H1 (cell line): ENCODE data around the gene WDR45B. TPM values are rescaled to one million over a fixed set of nuclear protein-coding genes. Genes with fewer than 3 reads are reported as not detected.

Source experiments
- BACH1 ChIP-seq: IDR thresholded peaks from 2 replicates; pipeline ENCODE4 v1.6.1; 2012; ENCODE audit warnings: low read length, improper control_type of control experiment
- CBX5 ChIP-seq: fragments of 300-800, 300-1000 bp; sonication (generic); IDR thresholded peaks from 2 replicates; pipeline ENCODE4 v1.7.1; 2016; ENCODE audit warnings: antibody characterized with exemption, low read length, low read depth
- CHD2 ChIP-seq: IDR thresholded peaks from 2 replicates; pipeline ENCODE4 v1.6.1; 2012; ENCODE audit warnings: low read length, improper control_type of control experiment
- CREB1 ChIP-seq: IDR thresholded peaks from 2 replicates; pipeline ENCODE4 v1.6.1; 2012; ENCODE audit warnings: inconsistent platforms
- EGR1 ChIP-seq: IDR thresholded peaks from 2 replicates; pipeline ENCODE4 v1.6.1; 2011; ENCODE audit warnings: low read depth, low read length, borderline replicate concordance
- FOSL1 ChIP-seq: IDR thresholded peaks from 2 replicates; pipeline ENCODE4 v1.6.1; 2011; ENCODE audit warnings: mild to moderate bottlenecking, low read depth, low read length, moderate library complexity; ENCODE audit not compliant: insufficient read depth
- GTF2F1 ChIP-seq: IDR thresholded peaks from 2 replicates; pipeline ENCODE4 v1.6.1; 2012; ENCODE audit warnings: low read depth, low read length, improper control_type of control experiment, borderline replicate concordance
- JUND ChIP-seq: IDR thresholded peaks from 2 replicates; pipeline ENCODE4 v1.6.1; 2011; ENCODE audit warnings: mild to moderate bottlenecking, improper control_type of control experiment, low read length
- POLR2AphosphoS5 ChIP-seq: IDR thresholded peaks from 2 replicates; pipeline ENCODE4 v1.6.1; 2011; ENCODE audit warnings: low read depth, low read length
- RXRA ChIP-seq: IDR thresholded peaks from 2 replicates; pipeline ENCODE4 v1.6.1; 2011; ENCODE audit warnings: low read depth, mild to moderate bottlenecking, low read length, moderate library complexity; ENCODE audit not compliant: insufficient read depth
- TEAD4 ChIP-seq: IDR thresholded peaks from 2 replicates; pipeline ENCODE4 v1.6.1; 2012; ENCODE audit warnings: low read depth, low read length, inconsistent platforms, mixed read lengths
- polyA plus RNA-seq, 7 experiments: library from polyadenylated mRNA; depleted of rRNA in 3 of 7; stranded (reverse) in 5 of 7; unstranded in 2 of 7; fragments of >200 nt in 5 of 7; fragments of 200-250 nt in 2 of 7; gene quantifications; 1 replicate in 5 of 7; 2 replicates in 1 of 7; 4 replicates in 1 of 7; pipeline versions ENCODE4 v1.2.1 to v1.2.3, GENCODE V29; 2011 to 2013; ENCODE audit warnings: missing spikeins in 2 of 7, mixed read lengths in 2 of 7
- total RNA-seq: library from RNA; stranded (reverse); fragmentation: NEBNext Ultra II Directional; extraction: Animal tissue kit (Norgen Biotek cat#: 25700); gene quantifications from 2 replicates; pipeline ENCODE4 v1.2.1, GENCODE V29; 2021
- TF ChIP-seq, protein P1 (sequence below): fragments of 300-600 bp; sonication (generic); IDR thresholded peaks from 2 replicates; pipeline ENCODE4 v1.7.1; 2012; ENCODE audit warnings: low read length, moderate library complexity, mild to moderate bottlenecking, inconsistent platforms; ENCODE audit not compliant: insufficient replicate concordance

WDR45B gene
- total and polyA plus RNA-seq, 2 of the 8 experiments (the other 6 are each of a cell fraction or from before 2014, with no cell fraction given): 82.0 to 100 TPM

DNA sequence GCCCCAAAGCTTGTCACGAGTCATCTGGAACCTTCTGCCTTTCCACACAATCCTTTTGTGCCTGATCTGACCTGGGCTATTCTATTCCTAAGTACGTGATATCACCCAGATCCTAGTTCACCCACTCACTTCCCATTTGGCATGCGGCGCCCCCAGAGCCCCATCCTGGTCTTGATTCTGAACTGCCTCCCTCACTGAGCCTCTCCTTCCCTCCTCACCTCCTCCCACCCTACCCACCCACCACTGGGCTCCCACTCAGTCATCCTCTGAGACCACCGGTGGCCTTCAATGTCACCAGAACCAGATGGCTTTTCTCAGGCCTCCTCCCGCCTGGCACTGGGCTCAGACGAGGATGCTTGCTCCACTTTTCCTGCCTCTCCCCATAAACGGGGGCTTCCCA lies 18.5 kb downstream of the WDR45B start (continued):
- TF ChIP-seq, protein P1, sequence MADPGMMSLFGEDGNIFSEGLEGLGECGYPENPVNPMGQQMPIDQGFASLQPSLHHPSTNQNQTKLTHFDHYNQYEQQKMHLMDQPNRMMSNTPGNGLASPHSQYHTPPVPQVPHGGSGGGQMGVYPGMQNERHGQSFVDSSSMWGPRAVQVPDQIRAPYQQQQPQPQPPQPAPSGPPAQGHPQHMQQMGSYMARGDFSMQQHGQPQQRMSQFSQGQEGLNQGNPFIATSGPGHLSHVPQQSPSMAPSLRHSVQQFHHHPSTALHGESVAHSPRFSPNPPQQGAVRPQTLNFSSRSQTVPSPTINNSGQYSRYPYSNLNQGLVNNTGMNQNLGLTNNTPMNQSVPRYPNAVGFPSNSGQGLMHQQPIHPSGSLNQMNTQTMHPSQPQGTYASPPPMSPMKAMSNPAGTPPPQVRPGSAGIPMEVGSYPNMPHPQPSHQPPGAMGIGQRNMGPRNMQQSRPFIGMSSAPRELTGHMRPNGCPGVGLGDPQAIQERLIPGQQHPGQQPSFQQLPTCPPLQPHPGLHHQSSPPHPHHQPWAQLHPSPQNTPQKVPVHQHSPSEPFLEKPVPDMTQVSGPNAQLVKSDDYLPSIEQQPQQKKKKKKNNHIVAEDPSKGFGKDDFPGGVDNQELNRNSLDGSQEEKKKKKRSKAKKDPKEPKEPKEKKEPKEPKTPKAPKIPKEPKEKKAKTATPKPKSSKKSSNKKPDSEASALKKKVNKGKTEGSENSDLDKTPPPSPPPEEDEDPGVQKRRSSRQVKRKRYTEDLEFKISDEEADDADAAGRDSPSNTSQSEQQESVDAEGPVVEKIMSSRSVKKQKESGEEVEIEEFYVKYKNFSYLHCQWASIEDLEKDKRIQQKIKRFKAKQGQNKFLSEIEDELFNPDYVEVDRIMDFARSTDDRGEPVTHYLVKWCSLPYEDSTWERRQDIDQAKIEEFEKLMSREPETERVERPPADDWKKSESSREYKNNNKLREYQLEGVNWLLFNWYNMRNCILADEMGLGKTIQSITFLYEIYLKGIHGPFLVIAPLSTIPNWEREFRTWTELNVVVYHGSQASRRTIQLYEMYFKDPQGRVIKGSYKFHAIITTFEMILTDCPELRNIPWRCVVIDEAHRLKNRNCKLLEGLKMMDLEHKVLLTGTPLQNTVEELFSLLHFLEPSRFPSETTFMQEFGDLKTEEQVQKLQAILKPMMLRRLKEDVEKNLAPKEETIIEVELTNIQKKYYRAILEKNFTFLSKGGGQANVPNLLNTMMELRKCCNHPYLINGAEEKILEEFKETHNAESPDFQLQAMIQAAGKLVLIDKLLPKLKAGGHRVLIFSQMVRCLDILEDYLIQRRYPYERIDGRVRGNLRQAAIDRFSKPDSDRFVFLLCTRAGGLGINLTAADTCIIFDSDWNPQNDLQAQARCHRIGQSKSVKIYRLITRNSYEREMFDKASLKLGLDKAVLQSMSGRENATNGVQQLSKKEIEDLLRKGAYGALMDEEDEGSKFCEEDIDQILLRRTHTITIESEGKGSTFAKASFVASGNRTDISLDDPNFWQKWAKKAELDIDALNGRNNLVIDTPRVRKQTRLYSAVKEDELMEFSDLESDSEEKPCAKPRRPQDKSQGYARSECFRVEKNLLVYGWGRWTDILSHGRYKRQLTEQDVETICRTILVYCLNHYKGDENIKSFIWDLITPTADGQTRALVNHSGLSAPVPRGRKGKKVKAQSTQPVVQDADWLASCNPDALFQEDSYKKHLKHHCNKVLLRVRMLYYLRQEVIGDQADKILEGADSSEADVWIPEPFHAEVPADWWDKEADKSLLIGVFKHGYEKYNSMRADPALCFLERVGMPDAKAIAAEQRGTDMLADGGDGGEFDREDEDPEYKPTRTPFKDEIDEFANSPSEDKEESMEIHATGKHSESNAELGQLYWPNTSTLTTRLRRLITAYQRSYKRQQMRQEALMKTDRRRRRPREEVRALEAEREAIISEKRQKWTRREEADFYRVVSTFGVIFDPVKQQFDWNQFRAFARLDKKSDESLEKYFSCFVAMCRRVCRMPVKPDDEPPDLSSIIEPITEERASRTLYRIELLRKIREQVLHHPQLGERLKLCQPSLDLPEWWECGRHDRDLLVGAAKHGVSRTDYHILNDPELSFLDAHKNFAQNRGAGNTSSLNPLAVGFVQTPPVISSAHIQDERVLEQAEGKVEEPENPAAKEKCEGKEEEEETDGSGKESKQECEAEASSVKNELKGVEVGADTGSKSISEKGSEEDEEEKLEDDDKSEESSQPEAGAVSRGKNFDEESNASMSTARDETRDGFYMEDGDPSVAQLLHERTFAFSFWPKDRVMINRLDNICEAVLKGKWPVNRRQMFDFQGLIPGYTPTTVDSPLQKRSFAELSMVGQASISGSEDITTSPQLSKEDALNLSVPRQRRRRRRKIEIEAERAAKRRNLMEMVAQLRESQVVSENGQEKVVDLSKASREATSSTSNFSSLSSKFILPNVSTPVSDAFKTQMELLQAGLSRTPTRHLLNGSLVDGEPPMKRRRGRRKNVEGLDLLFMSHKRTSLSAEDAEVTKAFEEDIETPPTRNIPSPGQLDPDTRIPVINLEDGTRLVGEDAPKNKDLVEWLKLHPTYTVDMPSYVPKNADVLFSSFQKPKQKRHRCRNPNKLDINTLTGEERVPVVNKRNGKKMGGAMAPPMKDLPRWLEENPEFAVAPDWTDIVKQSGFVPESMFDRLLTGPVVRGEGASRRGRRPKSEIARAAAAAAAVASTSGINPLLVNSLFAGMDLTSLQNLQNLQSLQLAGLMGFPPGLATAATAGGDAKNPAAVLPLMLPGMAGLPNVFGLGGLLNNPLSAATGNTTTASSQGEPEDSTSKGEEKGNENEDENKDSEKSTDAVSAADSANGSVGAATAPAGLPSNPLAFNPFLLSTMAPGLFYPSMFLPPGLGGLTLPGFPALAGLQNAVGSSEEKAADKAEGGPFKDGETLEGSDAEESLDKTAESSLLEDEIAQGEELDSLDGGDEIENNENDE: no peak
- TF ChIP-seq POLR2AphosphoS5 (no peak), CHD2 (no peak), CBX5 (no peak), TEAD4 (no peak), GTF2F1 (no peak), EGR1 (no peak), FOSL1 (no peak), BACH1 (no peak), CREB1 (no peak), JUND (no peak), RXRA (no peak)
